PC-9 (cell line): Measurements from ENCODE around the gene CCT5. TPM values are rescaled to one million over a fixed set of nuclear protein-coding genes. Genes with fewer than 3 reads are reported as not detected.
"Not testable (repeated sequence)": the region's sequence is repeated elsewhere in the genome, so short reads cannot be mapped to it uniquely, and the experiment has no call there.

Source experiments
- BruUV-seq: library from RNA; stranded (reverse); fragments of 400-500 nt; replicated peaks from 2 replicates; lab custom pipeline; 2021; lab: Mats Ljungman, UMichigan
- CTCF ChIA-PET: fragments of 300-600 bp; sonication (Branson Sonifier 250); formaldehyde crosslinking; loops from one replicate; lab custom pipeline; 2022; ENCODE audit warnings: antibody characterized with exemption; lab: Charles Lee
- POLR2A ChIA-PET: fragments of 300-600 bp; sonication (Branson Sonifier 250); formaldehyde crosslinking; loops from one replicate; lab custom pipeline; 2022; ENCODE audit warnings: antibody characterized with exemption; ENCODE audit not compliant: unreplicated experiment; lab: Charles Lee
- DNase-seq, 2 experiments: peaks; one replicate each; pipeline versions ENCODE4 v3.0.0 to v3.0.0-alpha.2; 2015 to 2022; ENCODE audit warnings: mixed read lengths in 1 of 2
- H2AFZ ChIP-seq: fragments of 200-600 bp; sonication (generic); 2 replicates; pipeline ENCODE4 v1.8.1; 2017; ENCODE audit warnings: antibody characterized with exemption
- H3F3A ChIP-seq: fragments of 200-600 bp; sonication (generic); 2 replicates; pipeline ENCODE4 v1.8.1; 2017; ENCODE audit warnings: antibody characterized with exemption, mild to moderate bottlenecking, low read depth; ENCODE audit not compliant: insufficient read depth
- H3K27ac ChIP-seq: fragments of 200-600 bp; sonication (generic); 2 replicates; pipeline ENCODE4 v1.6.1; 2016; ENCODE audit warnings: mixed run types
- H3K27me3 ChIP-seq: fragments of 200-600 bp; sonication (generic); 2 replicates; pipeline ENCODE4 v1.6.1; 2016; ENCODE audit warnings: low read depth, mixed run types; ENCODE audit not compliant: insufficient read depth
- H3K36me3 ChIP-seq: fragments of 200-600 bp; sonication (generic); 2 replicates; pipeline ENCODE4 v1.6.1; 2016; ENCODE audit warnings: low read depth, mixed run types
- H3K4me1 ChIP-seq: fragments of 200-600 bp; sonication (generic); replicated peaks from 2 replicates; pipeline ENCODE4 v1.6.1; 2016; ENCODE audit warnings: mixed run types; ENCODE audit not compliant: insufficient read depth
- H3K4me2 ChIP-seq: fragments of 200-600 bp; sonication (generic); 2 replicates; pipeline ENCODE4 v1.6.1; 2017; ENCODE audit warnings: mixed run types
- H3K4me3 ChIP-seq: fragments of 200-600 bp; sonication (generic); 2 replicates; pipeline ENCODE4 v1.6.1; 2016; ENCODE audit warnings: mixed run types
- H3K79me2 ChIP-seq: fragments of 200-600 bp; sonication (generic); 2 replicates; pipeline ENCODE4 v1.6.1; 2017; ENCODE audit warnings: low read depth, mixed run types
- H3K9me2 ChIP-seq: fragments of 200-600 bp; sonication (generic); 2 replicates; pipeline ENCODE4 v1.8.1; 2017; ENCODE audit warnings: mild to moderate bottlenecking; ENCODE audit not compliant: insufficient read depth
- H3K9me3 ChIP-seq: fragments of 200-600 bp; sonication (generic); 2 replicates; pipeline ENCODE4 v1.8.1; 2016; ENCODE audit warnings: low read depth; ENCODE audit not compliant: insufficient read depth
- H4K20me1 ChIP-seq: fragments of 200-600 bp; sonication (generic); 2 replicates; pipeline ENCODE4 v1.8.1; 2017; ENCODE audit not compliant: insufficient read depth
- CTCF ChIP-seq: fragments of 200-600 bp; sonication (generic); conservative IDR thresholded peaks from 2 replicates; pipeline ENCODE4 v1.6.1; 2017; ENCODE audit warnings: mixed run types, antibody characterized with exemption, mild to moderate bottlenecking, moderate library complexity
- EZH2 ChIP-seq: fragments of 200-600 bp; sonication (generic); IDR thresholded peaks from 2 replicates; pipeline ENCODE4 v1.8.0; 2017; ENCODE audit warnings: antibody characterized with exemption, low read depth
- intact Hi-C: fragments of 100-400 bp; cut with micrococcal nuclease; formaldehyde crosslinking; loops from one replicate; pipeline ENCODE4 v1.10.0; 2022; ENCODE audit not compliant: unreplicated experiment
- total RNA-seq: library from RNA; stranded (reverse); gene quantifications from 2 replicates; pipeline ENCODE4 v1.2.3, GENCODE V29; 2021

The CCT5 gene
- total RNA-seq, 1 experiment from 2014 or later, result 831 TPM

- peak overlapping the region; percentile 62 for H3K4me2 ChIP-seq
These were observed 60.1 kb downstream of the CCT5 start for GRCh38 chr5:10310066-10310779.

GRCh38 chr5:10310835-10311570, 60.9 kb downstream of the CCT5 start:
- peaks cover 12% of the 10 kb centered on the region for H3K79me2 ChIP-seq
- H2AFZ ChIP-seq, result peak overlapping the region; percentile 21
- CTCF ChIA-PET, H3K4me3 ChIP-seq, H3K36me3 ChIP-seq, H3K9me2 ChIP-seq, DNase-seq, BruUV-seq, H4K20me1 ChIP-seq, H3K9me3 ChIP-seq, H3K27me3 ChIP-seq: not testable (repeated sequence)
- H3K27ac ChIP-seq, result peak overlapping the region; percentile 86
- intact Hi-C loops, result loop anchor here (1.0 to 2.0 kb wide), 3 partner anchors 22 to 61 kb away; partner anchors contain the start of genes CCT5 and MARCHF6
- peaks cover 28% of the 10 kb centered on the region for H3K4me1 ChIP-seq
- H3F3A ChIP-seq, result peaks cover 33% of the 10 kb centered on the region
- POLR2A ChIA-PET, result interaction anchor here (1.3 kb wide), 1 partner anchor 42 kb away, joined by 7 read pairs; the partner anchor contains the start of gene MARCHF6
- peak overlapping the region; percentile 62 for H3K4me2 ChIP-seq

More at GRCh38 chr5:10310066-10310779, 60.1 kb downstream of the CCT5 start:
- Histone ChIP-seq H2AFZ (peak overlapping the region; percentile 21; the same call in 1 of the 2 replicates), H3K4me1 (peaks cover 36% of the 10 kb centered on the region), H3K9me3 (no peaks in the 10 kb centered on the region; the same call in 1 of the 2 replicates), H3K36me3 (no peaks in the 10 kb centered on the region), H3K27me3 (no peaks in the 10 kb centered on the region), H4K20me1 (no peaks in the 10 kb centered on the region), H3K4me3 (peak overlapping the region; percentile 28; the same call in 1 of the 2 replicates), H3F3A (peaks cover 35% of the 10 kb centered on the region), H3K27ac (peak overlapping the region; percentile 86), H3K9me2 (no peaks in the 10 kb centered on the region), H3K79me2 (peaks cover 19% of the 10 kb centered on the region)
- no TSS peak for BruUV-seq
- intact Hi-C loops, result loop anchor here (1.0 to 2.0 kb wide), 3 partner anchors 23 to 60 kb away; partner anchors contain the start of genes CCT5 and MARCHF6
- POLR2A ChIA-PET, result interaction anchor here (0.6 to 1.3 kb wide), 2 partner anchors 43 to 131 kb away, joined by 4 to 7 read pairs; partner anchors contain the start of genes MARCHF6 and ROPN1L
- peak; percentile 87 to 89 for DNase-seq
- CTCF ChIA-PET, result interaction anchor here (1.4 kb wide), 1 partner anchor 54 kb away, joined by 3 read pairs; no protein-coding TSS in a partner anchor
- no peak for TF ChIP-seq EZH2
- TF ChIP-seq CTCF, result no peak

GRCh38 chr5:10311595-10312425, 61.7 kb downstream of the CCT5 start:
- ChIA-PET CTCF (interaction anchor here (0.7 kb wide), 1 partner anchor 467 kb away, joined by 3 read pairs; no protein-coding TSS in a partner anchor), POLR2A (no interaction called here)
- H3K27me3 ChIP-seq, result no peaks in the 10 kb centered on the region
- H3K9me3 ChIP-seq, result no peaks in the 10 kb centered on the region; the same call in 1 of the 2 replicates
- intact Hi-C loops, result loop anchor here (2.0 kb wide), 1 partner anchor 21 kb away; no protein-coding TSS in a partner anchor
- peaks cover 4% of the 10 kb centered on the region for H3K79me2 ChIP-seq
- TF ChIP-seq EZH2 (no peak), CTCF (no peak)
- H2AFZ ChIP-seq, result no peak overlapping the region
- H3K36me3 ChIP-seq, result no peaks in the 10 kb centered on the region
- DNase-seq, result no peak
- peaks cover 30% of the 10 kb centered on the region for H3F3A ChIP-seq
- H3K4me1 ChIP-seq, result peaks cover 21% of the 10 kb centered on the region
- H3K4me2 ChIP-seq, result no peak overlapping the region
- H3K27ac ChIP-seq, result no peak overlapping the region
- no peaks in the 10 kb centered on the region for H3K9me2 ChIP-seq
- BruUV-seq, result no TSS peak
- H3K4me3 ChIP-seq, result no peak overlapping the region
- no peaks in the 10 kb centered on the region for H4K20me1 ChIP-seq
